GM03348 (cell line): ENCODE results near the gene TBCC.

Source experiments
- DNase-seq: peaks from one replicate; pipeline ENCODE4 v3.0.0; 2012; ENCODE audit warnings: low spot score

TBCC gene

GRCh38 chr6:42696526-42697267 is 49.2 kb downstream of the TBCC start:
- peak; percentile 82 for DNase-seq

DNA sequence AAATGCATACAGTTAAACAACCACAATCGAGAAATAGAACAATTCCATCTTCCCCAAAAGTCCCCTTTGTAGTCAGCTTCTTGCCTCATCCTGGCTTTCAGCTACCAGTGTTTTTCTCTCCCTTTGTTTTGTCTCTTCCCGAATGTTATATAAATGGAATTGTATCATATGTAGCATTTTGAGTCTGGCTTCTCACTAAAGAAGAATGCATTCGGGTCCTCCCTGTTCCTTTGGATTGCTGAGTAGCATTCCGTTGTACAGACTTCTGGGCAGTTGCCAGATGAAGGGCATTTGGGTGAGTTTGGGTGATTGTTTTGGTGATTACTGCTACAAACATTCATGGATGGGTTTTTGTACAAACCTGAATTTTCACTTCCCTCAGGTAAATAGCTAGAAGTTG is 51.3 kb downstream of the TBCC start:
- DNase-seq: peak; percentile 84
